ENCODE data around the gene PHACTR1.

- TF ChIP-seq CTCF (IDR thresholded peaks at IDR 0.05; ENCODE audit: low read depth, low read length, missing input control) (no peak), SP1 (IDR thresholded peaks at IDR 0.05) (no peak), ATF3 (IDR thresholded peaks at IDR 0.05) (no peak), JUND (IDR thresholded peaks at IDR 0.05) (no peak), TAF1 (conservative IDR thresholded peaks at IDR 0.05) (no peak), RAD21 (IDR thresholded peaks at IDR 0.05) (no peak)
These were observed 101.8 kb downstream of the PHACTR1 start for GRCh38 chr6:12818324-12818723.

Measured in liver (tissue), 3 donors.